Omental fat pad (tissue), 4 donors: ENCODE data around the gene ACO1. TPM values are rescaled to one million over a fixed set of nuclear protein-coding genes. Genes with fewer than 3 reads are reported as not detected.

Experiments used
- ATAC-seq: fragments of 150-250 bp; one replicate; pipeline ENCODE4 v1.9.1; 2016; ENCODE audit warnings: mild to moderate bottlenecking, moderate library complexity; ENCODE audit not compliant: low FRiP score
- DNase-seq: peaks from one replicate; pipeline ENCODE4 v3.0.0-alpha.2; 2019; ENCODE audit warnings: low spot score
- CTCF ChIP-seq, 3 donors: fragments of 450-650 bp; IDR thresholded peaks; one replicate each; pipeline ENCODE4 v1.5.1; 2016 to 2017; ENCODE audit warnings: antibody characterized with exemption in 3 of 3, mild to moderate bottlenecking in 3 of 3, moderate library complexity in 2 of 3
- total RNA-seq, 4 donors: library from RNA; depleted of rRNA; stranded (reverse); fragments of >200 nt; gene quantifications; one replicate each; pipeline ENCODE4 v1.1.0, GENCODE V29; 2016

Gene ACO1
- total RNA-seq, 4 donors from 2014 or later, result 69.8 to 266 (median 165) TPM

- no peak for DNase-seq
- TF ChIP-seq CTCF (IDR thresholded peaks at IDR 0.05), result no peak
- ATAC-seq, result no peak
Measured at GRCh38 chr9:32360983-32361673, 23.3 kb upstream of the ACO1 start.

- TF ChIP-seq CTCF (IDR thresholded peaks at IDR 0.05), result no peak
- ATAC-seq, result no peak
Measured at GRCh38 chr9:32371279-32371678, 13.2 kb upstream of the ACO1 start.

GRCh38 chr9:32371679-32372078 lies 12.8 kb upstream of the ACO1 start:
- DNase-seq (no peak), ATAC-seq (no peak)
- no peak for TF ChIP-seq CTCF (IDR thresholded peaks at IDR 0.05)

More at GRCh38 chr9:32371279-32371678, 13.2 kb upstream of the ACO1 start:
- DNase-seq, result no peak

DNA sequence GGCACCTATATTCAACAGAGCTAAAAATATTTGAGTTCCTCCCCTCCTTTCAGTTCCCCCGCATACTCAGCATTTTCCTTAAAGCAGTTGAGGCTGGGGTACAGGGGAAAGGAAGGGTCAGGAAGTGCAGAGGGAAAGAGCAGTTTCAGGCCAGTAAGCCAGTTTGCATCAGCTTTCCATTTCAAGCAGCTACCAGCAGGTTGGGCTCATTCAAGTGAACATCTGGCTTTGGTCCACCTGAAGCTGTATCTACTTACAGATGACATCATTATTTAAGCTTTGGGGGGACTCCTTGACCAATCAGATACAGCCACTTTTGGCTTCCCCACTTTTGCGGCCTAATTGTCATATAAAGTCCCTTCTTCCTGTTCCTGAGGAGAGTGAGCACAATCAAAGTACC lies 8.2 kb upstream of the ACO1 start:
- TF ChIP-seq CTCF (IDR thresholded peaks at IDR 0.05), result no peak
- no peak for ATAC-seq
- DNase-seq, result no peak

- no peak for TF ChIP-seq CTCF (IDR thresholded peaks at IDR 0.05)
- DNase-seq, result no peak
- ATAC-seq, result peak; percentile 27
Measured at GRCh38 chr9:32378496-32378895, 5.9 kb upstream of the ACO1 start.

DNA sequence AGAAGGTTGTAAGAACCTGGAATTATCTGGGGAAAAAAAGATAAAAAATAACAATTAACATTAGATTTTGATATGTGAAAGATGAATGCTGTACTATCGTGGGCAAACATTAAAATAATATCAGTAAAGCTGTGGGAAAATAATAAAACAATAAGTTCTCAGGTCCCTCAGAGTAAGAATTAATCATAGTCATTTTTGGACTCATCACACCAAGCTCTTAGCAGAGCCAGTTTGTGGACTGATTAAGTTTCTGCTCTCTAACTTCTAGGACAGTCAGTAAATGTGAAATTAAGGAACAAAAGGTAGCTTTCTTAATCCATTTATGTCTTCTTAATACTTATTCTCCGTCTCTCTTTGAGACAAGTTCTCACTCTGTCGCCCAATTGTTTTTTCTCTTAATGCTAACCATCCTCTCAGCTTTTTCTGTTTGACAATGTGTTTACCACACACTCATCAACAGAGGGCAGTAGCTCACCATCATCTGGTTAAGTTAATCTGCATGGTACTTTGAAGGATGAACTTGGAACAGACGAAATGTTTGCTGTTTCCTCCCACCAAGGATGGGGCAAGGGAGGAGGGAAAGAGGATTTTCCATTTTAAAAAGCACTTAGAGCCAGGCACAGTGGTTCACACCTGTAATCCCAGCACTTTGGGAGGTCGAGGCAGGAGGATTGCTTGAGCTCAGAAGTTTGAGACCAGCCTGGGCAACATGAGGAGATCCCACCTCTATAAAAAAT lies 5.3 kb upstream of the ACO1 start:
- TF ChIP-seq CTCF (IDR thresholded peaks at IDR 0.05), result no peak
- DNase-seq (no peak), ATAC-seq (peak; percentile 58)

DNA sequence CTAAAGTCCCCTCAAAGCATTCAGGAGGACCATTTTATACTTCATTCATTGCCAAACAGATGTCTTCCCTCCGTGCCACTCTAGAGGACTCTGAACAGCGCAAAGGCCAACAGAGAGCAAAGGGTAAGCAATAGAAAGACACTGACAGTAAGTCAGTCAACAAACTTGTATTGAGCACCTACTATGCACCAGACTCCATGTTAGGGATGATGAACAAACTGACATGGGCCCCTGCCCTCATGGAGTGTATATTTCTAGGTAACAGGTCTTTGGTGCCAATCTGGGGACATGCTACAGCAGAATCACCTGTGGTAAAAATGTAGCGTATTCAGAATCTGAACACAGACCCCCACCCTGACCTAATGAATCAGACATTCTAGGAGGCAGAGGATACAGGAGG lies 3.5 kb upstream of the ACO1 start:
- TF ChIP-seq CTCF (IDR thresholded peaks at IDR 0.05), result no peak
- ATAC-seq (no peak), DNase-seq (no peak)
